ENCODE data around the gene DCLK1. TPM values are rescaled to one million over a fixed set of nuclear protein-coding genes. Genes with fewer than 3 reads are reported as not detected.
A peak's percentile ranks its signal among the peaks of the same experiment; 100 is the strongest.

The DCLK1 gene
- total RNA-seq, 1 experiment from 2014 or later = not detected

GRCh38 chr13:35964011-35964862, 166.9 kb downstream of the DCLK1 start:
- ATAC-seq = no peak
- H3K27ac ChIP-seq (ENCODE audit: low read length) = no peak overlapping the region
- ChIA-PET POLR2A (no interaction called here), CTCF (no interaction called here)
- no peak for DNase-seq (ENCODE audit: low read depth, low spot score)
- no peaks in the 10 kb centered on the region for H3K36me3 ChIP-seq (ENCODE audit: control insufficient read depth, insufficient read depth, low read length)
- TF ChIP-seq SIN3A (IDR thresholded peaks at IDR 0.05; ENCODE audit: borderline replicate concordance, insufficient read depth, low read depth, low read length) = no peak
- TF ChIP-seq TCF7L2 (IDR thresholded peaks at IDR 0.05; ENCODE audit: low read depth, low read length) = no peak
- no peak for TF ChIP-seq CTCF (IDR thresholded peaks at IDR 0.05)
- TF ChIP-seq REST (IDR thresholded peaks at IDR 0.05; ENCODE audit: insufficient read depth in 1 of 2, low read depth in 2 of 2, low read length in 1 of 2) = no peak
- TF ChIP-seq POLR2AphosphoS5 (IDR thresholded peaks at IDR 0.05; ENCODE audit: low read depth, low read length) = no peak
- in situ Hi-C loops (cut with HindIII; ENCODE audit: low pct_unique_long_range_greater_than_20kb, low sequenced_read_pairs) (no loop called here), intact Hi-C loops (cut with micrococcal nuclease; ENCODE audit: unreplicated experiment) (no loop called here)
- H3K9me3 ChIP-seq (ENCODE audit: control insufficient read depth, insufficient read depth, low read depth, low read length) = no peaks in the 10 kb centered on the region
- H3K4me3 ChIP-seq (ENCODE audit: low read depth in 2 of 2, low read length in 2 of 2) = no peak overlapping the region
- BruUV-seq (replicated peaks) = no TSS peak
- no peaks in the 10 kb centered on the region for H3K27me3 ChIP-seq (ENCODE audit: control insufficient read depth, insufficient read depth, low read length)
- H3K4me1 ChIP-seq (ENCODE audit: control insufficient read depth, insufficient read depth, low read length) = no peaks in the 10 kb centered on the region

GRCh38 chr13:35961461-35962220, 169.5 kb downstream of the DCLK1 start:
- Histone ChIP-seq H3K4me3 (ENCODE audit: low read depth in 2 of 2, low read length in 2 of 2) (no peak overlapping the region), H3K9me3 (ENCODE audit: control insufficient read depth, insufficient read depth, low read depth, low read length) (no peaks in the 10 kb centered on the region), H3K4me1 (ENCODE audit: control insufficient read depth, insufficient read depth, low read length) (no peaks in the 10 kb centered on the region), H3K27me3 (ENCODE audit: control insufficient read depth, insufficient read depth, low read length) (no peaks in the 10 kb centered on the region), H3K36me3 (ENCODE audit: control insufficient read depth, insufficient read depth, low read length) (no peaks in the 10 kb centered on the region), H3K27ac (ENCODE audit: low read length) (no peak overlapping the region)
- POLR2A ChIA-PET = no interaction called here
- ATAC-seq (no peak), DNase-seq (ENCODE audit: low read depth, low spot score) (no peak)
- in situ Hi-C loops (cut with HindIII; ENCODE audit: low pct_unique_long_range_greater_than_20kb, low sequenced_read_pairs) = no loop called here
- TF ChIP-seq TCF7L2 (IDR thresholded peaks at IDR 0.05; ENCODE audit: low read depth, low read length) (no peak), CTCF (IDR thresholded peaks at IDR 0.05) (peak; percentile 13; the same call in 1 of the 2 replicates), POLR2AphosphoS5 (IDR thresholded peaks at IDR 0.05; ENCODE audit: low read depth, low read length) (no peak)
- intact Hi-C loops (cut with micrococcal nuclease; ENCODE audit: unreplicated experiment) = no loop called here
- CTCF ChIA-PET = no interaction called here
- no TSS peak for BruUV-seq (replicated peaks)
